Mucosa of rectum (tissue), 2 donors: ENCODE data around the gene TK2.
"Not testable (repeated sequence)": the region's sequence is repeated elsewhere in the genome, so short reads cannot be mapped to it uniquely, and the experiment has no call there.

Experiments
- H3K27ac ChIP-seq, 2 donors: one replicate each; pipeline ENCODE4 v1.7.0; 2013; ENCODE audit warnings: inconsistent platforms in 2 of 2, low read depth in 2 of 2, low read length in 2 of 2
- H3K27me3 ChIP-seq, 2 donors: one replicate each; pipeline ENCODE4 v1.7.0; 2013; ENCODE audit warnings: low read length in 2 of 2; ENCODE audit not compliant: control insufficient read depth in 2 of 2, insufficient read depth in 2 of 2
- H3K36me3 ChIP-seq, 2 donors: one replicate each; pipeline ENCODE4 v1.7.0; 2013; ENCODE audit warnings: low read length in 2 of 2; ENCODE audit not compliant: control insufficient read depth in 2 of 2, insufficient read depth in 2 of 2
- H3K4me1 ChIP-seq, 2 donors: one replicate each; pipeline ENCODE4 v1.7.0; 2013; ENCODE audit warnings: low read length in 2 of 2, mild to moderate bottlenecking in 1 of 2; ENCODE audit not compliant: control insufficient read depth in 2 of 2, insufficient read depth in 2 of 2
- H3K4me3 ChIP-seq, 2 donors: one replicate each; pipeline ENCODE4 v1.7.0; 2013; ENCODE audit warnings: low read length in 2 of 2
- H3K9ac ChIP-seq, 2 donors: one replicate each; pipeline ENCODE4 v1.7.0; 2013; ENCODE audit warnings: low read length in 2 of 2, low read depth in 1 of 2, mild to moderate bottlenecking in 1 of 2
- H3K9me3 ChIP-seq, 2 donors: one replicate each; pipeline ENCODE4 v1.7.0; 2013; ENCODE audit warnings: low read length in 2 of 2; ENCODE audit not compliant: control insufficient read depth in 2 of 2
- donor health status: healthy.
- donor health status: Normal muscosa, but diverticular disease.

TK2 gene

DNA sequence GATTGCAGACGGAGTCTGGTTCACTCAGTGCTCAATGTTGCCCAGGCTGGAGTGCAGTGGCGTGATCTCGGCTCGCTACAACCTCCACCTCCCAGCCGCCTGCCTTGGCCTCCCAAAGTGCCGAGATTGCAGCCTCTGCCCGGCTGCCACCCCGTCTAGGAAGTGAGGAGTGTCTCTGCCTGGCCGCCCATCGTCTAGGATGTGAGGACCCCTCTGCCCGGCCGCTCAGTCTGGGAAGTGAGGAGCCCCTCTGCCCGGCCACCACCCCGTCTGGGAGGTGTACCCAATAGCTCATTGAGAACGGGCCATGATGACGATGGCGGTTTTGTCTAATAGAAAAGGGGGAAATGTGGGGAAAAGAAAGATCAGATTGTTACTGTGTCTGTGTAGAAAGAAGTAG is 35.5 kb downstream of the TK2 start:
- Histone ChIP-seq H3K4me1 (peaks cover 29 to 39% of the 10 kb centered on the region in 2 donors), H3K36me3 (peaks cover 7 to 13% of the 10 kb centered on the region in 2 donors)
- H3K27ac ChIP-seq, H3K9ac ChIP-seq, H3K27me3 ChIP-seq, H3K4me3 ChIP-seq, H3K9me3 ChIP-seq: not testable (repeated sequence)

DNA sequence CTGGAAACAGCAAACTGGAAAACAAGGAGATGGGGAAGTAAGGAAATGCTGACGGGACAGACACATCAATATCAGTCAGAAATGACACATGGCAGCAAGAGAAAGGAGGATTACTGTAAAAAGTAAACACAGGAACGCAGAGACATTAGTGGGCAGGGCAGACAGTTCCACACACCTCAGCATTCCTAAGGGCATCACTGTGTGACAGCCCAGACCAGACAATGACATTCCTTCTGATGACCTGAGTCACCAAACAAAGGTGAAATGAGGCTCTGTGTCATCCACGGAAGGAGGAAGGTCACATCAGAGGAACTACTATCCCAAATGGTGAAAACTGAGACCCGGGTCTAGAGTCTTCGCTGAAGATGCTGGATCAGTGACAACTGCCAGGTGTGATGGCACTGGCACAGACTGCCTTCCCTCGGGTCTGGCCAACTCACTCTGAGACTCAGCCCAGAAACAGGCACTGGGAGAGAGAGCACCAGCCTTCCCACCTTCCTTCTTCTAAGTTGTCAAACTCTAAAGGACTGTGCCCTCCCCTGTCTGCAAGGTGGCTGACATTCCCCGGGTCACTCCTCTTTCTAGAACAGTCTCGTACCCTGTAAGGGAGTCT is 36.7 kb downstream of the TK2 start:
- no peak overlapping the region for H3K9ac ChIP-seq
- H3K4me1 ChIP-seq: peaks cover 28 to 41% of the 10 kb centered on the region in 2 donors
- no peaks in the 10 kb centered on the region for H3K27me3 ChIP-seq
- H3K27ac ChIP-seq: no peak overlapping the region
- peaks cover 10 to 13% of the 10 kb centered on the region in 2 donors for H3K36me3 ChIP-seq
- H3K4me3 ChIP-seq: no peak overlapping the region
- H3K9me3 ChIP-seq: no peaks in the 10 kb centered on the region

DNA sequence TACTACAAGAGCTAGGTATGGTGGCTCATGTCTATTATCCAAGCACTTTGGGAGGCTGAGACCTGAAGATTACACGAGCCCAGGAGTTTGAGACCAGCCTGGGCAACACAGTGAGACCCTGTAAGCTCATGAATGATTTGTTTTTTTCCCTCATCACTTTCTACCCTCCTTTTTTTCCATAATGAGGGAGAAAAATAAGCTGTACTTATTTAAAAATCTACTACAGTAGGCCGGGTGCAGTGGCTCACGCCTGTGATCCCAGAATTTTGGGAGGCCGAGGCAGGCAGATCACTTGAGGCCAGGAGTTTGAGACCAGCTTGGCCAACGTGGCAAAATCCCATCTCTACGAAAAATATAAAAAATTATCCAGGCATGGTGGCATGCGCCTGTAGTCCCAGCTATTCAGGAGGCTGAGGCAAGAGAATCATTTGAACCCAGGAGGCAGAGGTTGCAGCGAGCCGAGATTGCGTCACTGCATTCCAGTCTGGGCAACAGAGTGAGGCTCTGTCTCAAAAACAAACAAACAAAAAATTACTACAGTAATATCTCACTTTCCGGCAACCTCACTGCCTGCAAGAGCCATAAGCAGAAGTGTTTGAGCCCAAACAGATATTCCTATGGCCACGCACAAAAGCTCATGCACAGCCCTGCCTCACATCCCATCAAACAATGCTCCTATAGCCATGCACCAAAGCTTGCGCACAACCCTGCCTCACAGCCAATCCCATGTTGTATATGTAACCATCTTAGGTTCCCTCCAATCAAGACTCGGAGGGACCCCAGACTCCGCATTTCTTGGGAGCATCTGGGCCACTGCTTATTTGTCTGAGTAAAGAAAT is 37.4 kb downstream of the TK2 start:
- peak overlapping the region in 1 of 2 donors; percentile 3 for H3K27ac ChIP-seq
- no peaks in the 10 kb centered on the region for H3K9me3 ChIP-seq
- peaks cover 10 to 13% of the 10 kb centered on the region in 2 donors for H3K36me3 ChIP-seq
- H3K4me3 ChIP-seq: no peak overlapping the region
- H3K9ac ChIP-seq: no peak overlapping the region
- peaks cover 22 to 33% of the 10 kb centered on the region in 2 donors for H3K4me1 ChIP-seq
- no peaks in the 10 kb centered on the region for H3K27me3 ChIP-seq

DNA sequence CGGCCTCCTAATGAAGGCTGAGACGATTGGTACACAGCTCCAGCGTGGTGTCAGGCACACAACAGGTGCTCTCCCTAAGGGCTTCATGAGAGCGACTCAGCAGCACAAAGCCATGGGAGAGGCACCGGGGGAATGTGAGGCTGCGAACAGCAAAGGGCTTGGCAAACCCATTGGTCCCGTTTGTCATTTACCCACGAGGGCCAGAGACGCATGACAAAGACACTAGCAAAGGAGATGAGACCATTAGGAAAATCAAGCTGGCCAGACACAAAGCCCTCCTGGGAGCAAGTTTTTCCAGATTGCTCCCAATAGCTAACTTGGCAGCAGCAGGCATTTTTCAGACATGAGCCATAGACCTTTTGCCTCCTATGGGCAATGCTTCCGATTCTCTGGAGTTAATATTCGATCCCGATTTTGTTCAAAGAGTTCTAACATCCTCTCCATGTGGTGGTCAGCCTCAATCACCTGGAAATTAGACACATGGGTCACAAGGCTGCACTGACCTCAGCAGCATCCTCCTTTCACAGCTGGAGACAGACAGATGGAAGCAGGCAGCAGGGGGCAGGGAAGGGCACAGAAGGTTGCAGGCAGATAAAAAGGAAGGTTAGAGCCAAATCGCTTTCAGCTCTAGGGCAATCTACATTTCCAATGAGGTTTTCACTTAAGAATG is 38.2 kb downstream of the TK2 start:
- no peaks in the 10 kb centered on the region for H3K27me3 ChIP-seq
- peaks cover 10 to 13% of the 10 kb centered on the region in 2 donors for H3K36me3 ChIP-seq
- H3K9ac ChIP-seq: no peak overlapping the region
- peaks cover 16 to 27% of the 10 kb centered on the region in 2 donors for H3K4me1 ChIP-seq
- peak overlapping the region; percentile 3 to 46 for H3K27ac ChIP-seq
- H3K4me3 ChIP-seq: no peak overlapping the region
- H3K9me3 ChIP-seq: no peaks in the 10 kb centered on the region

DNA sequence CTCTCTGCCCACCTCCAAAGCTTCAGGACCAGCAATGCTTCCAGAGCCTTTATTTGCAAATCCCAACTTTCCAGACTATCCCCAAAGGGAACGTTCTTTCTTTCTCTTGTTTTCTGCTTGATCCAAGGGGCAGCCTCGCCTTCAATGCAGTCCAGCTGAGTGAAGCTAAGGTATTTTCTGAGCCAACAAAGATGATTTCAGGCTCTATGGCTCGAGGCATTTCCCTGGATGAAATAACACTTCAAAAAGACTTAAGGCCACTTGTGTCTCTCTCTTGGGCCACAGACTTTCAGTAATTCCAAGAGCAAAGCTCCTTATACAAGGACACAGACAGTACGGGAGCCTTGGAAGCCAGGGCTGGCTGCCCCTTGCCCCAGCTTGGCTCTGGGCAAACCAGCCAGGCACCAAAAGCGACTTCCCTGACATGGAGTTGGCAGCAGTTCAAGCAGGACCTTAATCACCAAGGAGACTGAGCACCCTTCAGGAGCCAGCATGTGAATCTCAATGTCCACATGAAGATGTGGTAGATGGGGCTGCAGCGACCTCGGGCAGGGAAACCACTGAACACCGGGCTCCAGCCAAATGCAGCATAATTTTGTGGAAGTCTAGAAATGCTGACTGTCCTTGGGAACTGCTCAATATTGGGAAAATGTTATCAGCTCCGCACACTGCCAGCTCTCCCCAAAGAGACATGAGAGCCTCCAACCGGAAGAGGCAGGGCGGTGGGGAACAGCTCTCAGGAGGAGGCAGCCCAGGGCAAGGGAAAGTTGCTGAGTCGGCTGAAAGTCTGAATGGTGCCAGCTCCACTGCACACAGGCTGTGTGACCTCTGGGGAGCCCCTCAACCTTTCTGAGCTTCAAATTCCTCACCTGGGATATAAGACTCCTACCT is 39.0 kb downstream of the TK2 start:
- Histone ChIP-seq H3K27ac (peak overlapping the region in 1 of 2 donors; percentile 46), H3K4me3 (no peak overlapping the region), H3K36me3 (peaks cover 10 to 13% of the 10 kb centered on the region in 2 donors), H3K4me1 (peaks cover 9 to 21% of the 10 kb centered on the region in 2 donors), H3K9me3 (no peaks in the 10 kb centered on the region), H3K9ac (no peak overlapping the region), H3K27me3 (no peaks in the 10 kb centered on the region)

DNA sequence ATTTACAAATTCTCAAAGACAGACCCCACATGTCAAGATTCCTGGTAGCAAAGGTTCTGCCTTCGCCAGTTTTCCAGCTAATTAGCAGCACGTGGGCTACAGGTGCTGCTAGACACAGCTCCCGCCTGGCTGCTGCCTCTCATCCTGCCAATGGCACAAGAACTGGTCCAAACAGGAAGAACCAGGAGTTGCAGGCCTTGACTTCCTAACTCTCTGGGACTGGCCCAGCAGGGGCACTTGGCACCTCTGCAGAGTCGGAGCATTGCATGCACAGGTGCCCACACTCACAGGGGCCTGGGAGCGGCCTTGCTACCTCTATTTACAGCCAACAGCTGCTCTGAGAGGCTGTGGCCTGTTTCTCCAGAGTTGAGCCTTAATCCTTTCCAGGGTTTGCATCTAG is 39.6 kb downstream of the TK2 start:
- Histone ChIP-seq H3K9ac (no peak overlapping the region), H3K27ac (no peak overlapping the region), H3K4me1 (peaks cover 2 to 16% of the 10 kb centered on the region in 2 donors), H3K27me3 (no peaks in the 10 kb centered on the region), H3K9me3 (no peaks in the 10 kb centered on the region), H3K36me3 (peaks cover 10 to 13% of the 10 kb centered on the region in 2 donors), H3K4me3 (no peak overlapping the region)

DNA sequence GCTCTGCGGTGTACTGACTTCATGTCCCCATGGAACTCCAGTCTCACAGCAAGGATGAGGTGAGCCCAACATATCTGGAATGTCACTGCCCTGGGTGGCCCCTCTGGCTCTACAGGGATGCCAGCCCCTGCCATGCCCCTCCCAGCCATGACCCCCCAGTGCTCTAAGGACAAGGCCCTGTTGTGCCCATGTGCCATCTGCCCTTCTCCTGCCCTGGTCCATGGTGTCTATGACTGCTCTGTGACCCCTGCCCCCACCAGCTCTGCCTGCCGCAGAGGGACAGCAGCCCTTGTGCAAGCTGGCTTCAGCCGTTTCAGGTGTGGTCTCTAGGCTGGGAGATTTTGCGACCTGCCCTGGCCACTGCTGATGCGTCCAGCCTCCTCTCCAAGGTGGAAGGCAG is 40.3 kb downstream of the TK2 start:
- peaks cover 0 to 14% of the 10 kb centered on the region in 2 donors for H3K4me1 ChIP-seq
- no peaks in the 10 kb centered on the region for H3K27me3 ChIP-seq
- peaks cover 10 to 13% of the 10 kb centered on the region in 2 donors for H3K36me3 ChIP-seq
- no peak overlapping the region for H3K27ac ChIP-seq
- no peak overlapping the region for H3K9ac ChIP-seq
- no peaks in the 10 kb centered on the region for H3K9me3 ChIP-seq
- no peak overlapping the region for H3K4me3 ChIP-seq

DNA sequence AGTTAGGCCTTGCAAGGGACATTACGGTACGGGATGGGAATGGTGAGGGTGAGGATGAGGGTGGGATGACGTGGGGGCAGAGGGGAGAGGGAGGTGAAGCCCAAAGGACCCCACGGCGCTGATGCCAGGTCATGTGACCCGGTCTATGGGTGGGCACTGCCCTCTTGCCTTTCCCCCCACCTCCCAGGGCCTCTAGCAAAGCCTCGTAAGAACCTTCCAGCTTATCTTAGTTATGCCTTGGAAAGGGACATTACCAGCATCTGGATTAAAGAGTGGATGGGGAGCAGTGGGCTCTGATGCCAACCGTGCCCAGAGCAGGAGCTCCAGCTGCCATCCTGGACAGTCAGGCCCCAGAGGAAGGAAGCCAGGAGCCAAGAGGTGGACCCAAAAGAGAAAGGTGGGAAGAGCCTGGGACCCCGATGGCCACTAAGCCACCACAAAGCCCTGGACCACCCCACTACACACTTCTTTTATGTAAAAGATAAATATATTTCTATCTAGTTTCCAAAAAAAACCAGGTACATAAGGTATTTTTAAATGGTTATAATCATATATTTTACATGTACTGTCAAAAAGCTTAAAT is 40.9 kb downstream of the TK2 start:
- peaks cover 10 to 13% of the 10 kb centered on the region in 2 donors for H3K36me3 ChIP-seq
- H3K9me3 ChIP-seq: no peaks in the 10 kb centered on the region
- no peak overlapping the region for H3K27ac ChIP-seq
- H3K4me1 ChIP-seq: peaks cover 0 to 14% of the 10 kb centered on the region in 2 donors
- no peaks in the 10 kb centered on the region for H3K27me3 ChIP-seq
- H3K9ac ChIP-seq: no peak overlapping the region
- no peak overlapping the region for H3K4me3 ChIP-seq

DNA sequence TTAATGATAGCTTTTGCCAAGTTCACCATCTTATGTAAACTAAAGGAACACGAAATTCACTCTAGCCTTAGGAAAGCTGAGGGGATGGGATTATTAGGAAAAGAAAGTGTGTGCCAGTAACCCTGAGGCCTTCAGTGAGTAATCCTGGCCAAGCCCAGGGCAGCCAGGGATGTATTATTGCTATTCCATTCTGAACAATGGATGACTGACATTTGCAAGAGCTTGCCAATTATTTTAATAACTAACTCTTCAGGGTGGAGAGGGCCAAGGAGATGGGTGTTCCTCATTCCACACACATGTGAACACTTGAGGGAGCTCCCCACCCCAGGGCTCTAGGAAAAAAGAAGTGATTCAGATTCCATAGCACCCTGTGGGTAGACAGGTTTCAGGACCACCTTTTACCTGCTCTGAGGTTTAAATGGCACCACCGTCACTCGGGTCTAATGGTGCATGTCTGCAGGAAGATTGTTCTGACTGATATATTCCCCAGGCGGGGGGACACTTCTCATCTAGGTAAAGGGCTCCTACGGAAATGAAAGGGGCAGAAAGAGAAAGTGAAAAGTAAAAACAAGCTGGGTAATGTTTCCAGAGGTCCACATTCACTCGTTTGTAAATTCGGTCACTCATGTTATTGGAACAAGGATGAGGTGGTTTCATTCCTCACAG is 41.5 kb downstream of the TK2 start:
- Histone ChIP-seq H3K4me1 (peaks cover 0 to 14% of the 10 kb centered on the region in 2 donors), H3K27ac (no peak overlapping the region), H3K9ac (no peak overlapping the region)

More for the DNA sequence above, 41.5 kb downstream of the TK2 start:
- H3K9me3 ChIP-seq: no peaks in the 10 kb centered on the region
- no peaks in the 10 kb centered on the region for H3K27me3 ChIP-seq
- H3K4me3 ChIP-seq: no peak overlapping the region
- peaks cover 6 to 8% of the 10 kb centered on the region in 2 donors for H3K36me3 ChIP-seq
